EL (cell line): ENCODE results near the gene CNN2.

Source experiments
- DNase-seq: peaks from one replicate; pipeline ENCODE4 v3.0.0-alpha.2; 2016

Gene CNN2

GRCh38 chr19:1084024-1084868, 57.8 kb downstream of the CNN2 start:
- no peak for DNase-seq

- DNase-seq = no peak
Measured at GRCh38 chr19:1085053-1085658, 58.7 kb downstream of the CNN2 start.

- no peak for DNase-seq
Measured at GRCh38 chr19:1085676-1086442, 59.5 kb downstream of the CNN2 start.

GRCh38 chr19:1086613-1087012, 60.2 kb downstream of the CNN2 start:
- no peak for DNase-seq

GRCh38 chr19:1087813-1088415, 61.5 kb downstream of the CNN2 start:
- no peak for DNase-seq

- no peak for DNase-seq
Measured at GRCh38 chr19:1088416-1089010, 62.1 kb downstream of the CNN2 start.
